GM21717 (cell line): ENCODE data around the gene MICAL2.
"Not testable (repeated sequence)": the region's sequence is repeated elsewhere in the genome, so short reads cannot be mapped to it uniquely, and the experiment has no call there.

Experiments
- ATAC-seq: cut with Tn5 transposase; IDR thresholded peaks from one replicate; pipeline ENCODE4 v1.9.1; 2021; ENCODE audit warnings: mild to moderate bottlenecking, moderate library complexity; ENCODE audit not compliant: unreplicated experiment

MICAL2 gene

DNA sequence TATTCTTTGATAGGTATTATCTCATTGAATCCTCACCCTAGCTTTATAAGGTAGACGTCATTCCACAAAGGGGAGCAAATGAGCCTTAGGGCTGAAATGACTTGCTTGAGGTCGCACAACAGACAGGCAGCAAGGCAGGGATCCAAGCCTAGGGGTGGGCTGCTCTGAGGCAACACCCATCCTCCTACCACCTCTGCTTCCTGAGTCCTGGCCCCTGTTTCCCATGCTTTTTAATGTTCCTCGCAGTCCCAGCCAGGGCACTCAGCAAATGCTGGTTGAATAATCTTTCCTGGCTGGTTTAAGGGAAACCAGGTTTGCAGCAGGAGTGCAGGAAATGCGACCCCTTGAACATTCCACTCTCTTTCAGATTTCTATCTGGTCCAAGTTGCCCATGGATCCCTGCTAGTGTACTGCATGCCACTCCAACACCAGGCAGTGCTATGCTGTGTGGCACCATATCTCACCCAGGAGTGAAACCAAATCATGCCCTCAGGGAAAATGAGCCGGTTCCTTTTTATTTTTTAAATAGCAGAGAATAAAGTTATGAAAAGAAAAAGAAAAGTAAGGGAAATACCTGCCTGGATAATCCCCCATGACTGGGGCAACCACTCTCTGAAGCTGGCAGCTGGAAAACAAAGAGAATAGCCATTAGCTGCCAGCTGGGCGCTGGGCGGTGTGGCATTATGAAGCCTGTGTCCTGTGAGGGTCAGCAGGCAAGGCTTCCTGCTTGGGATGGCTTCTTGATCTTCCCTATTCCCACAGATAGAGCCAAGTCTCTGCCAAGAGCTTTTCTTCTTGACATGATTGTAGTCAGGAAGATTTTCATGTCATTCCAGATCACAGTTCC is 21.8 kb downstream of the MICAL2 start:
- no peak for ATAC-seq

DNA sequence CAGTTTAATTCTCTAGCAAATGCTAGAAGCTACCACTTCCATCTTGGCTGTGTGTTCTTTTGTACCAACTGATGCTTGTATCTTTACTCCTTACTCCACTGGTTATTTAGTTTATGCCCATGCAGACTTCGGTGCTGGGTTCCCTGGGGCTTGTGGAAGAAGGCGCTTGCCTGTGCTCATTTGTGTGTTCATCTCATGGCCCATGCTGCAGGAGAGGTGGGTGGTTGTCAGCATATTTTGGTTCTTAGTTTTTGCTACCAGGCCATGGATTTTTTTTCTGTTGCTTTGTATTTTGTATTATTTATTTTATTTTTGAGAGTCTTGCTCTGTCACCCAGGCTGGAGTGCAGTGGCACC is 22.4 kb downstream of the MICAL2 start:
- no peak for ATAC-seq

DNA sequence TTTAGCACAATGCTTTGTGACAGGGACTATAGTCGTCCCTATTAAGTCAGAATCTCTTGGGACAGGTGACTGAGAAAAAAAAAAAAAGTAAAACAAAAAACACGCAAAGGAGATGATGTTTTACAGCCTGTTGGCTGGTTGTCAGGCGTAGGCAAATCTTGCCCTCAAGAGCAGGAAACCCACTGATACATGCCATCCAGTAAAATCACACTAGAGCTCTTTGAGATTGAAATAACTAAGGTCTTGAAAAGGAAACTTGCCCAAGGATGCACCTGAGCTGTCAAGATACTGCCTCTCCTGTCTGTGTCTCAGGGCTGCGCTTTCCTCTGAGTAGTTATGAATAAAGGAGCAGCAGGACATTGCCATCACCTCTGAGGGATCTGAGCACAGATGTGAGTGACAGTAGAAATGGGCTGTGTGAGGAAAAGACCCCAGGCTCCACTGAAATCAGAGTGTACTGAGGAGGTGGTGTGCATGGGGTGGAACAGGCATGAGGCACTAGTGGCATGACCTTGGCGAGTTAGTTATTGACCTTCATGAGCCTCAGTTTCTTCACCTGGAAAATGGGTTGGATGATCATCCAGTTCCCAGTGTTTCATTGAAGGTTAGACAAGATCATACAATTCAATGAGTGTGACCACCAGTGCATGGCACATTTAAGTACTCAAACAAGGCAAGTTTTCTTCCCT is 23.3 kb downstream of the MICAL2 start:
- no peak for ATAC-seq

DNA sequence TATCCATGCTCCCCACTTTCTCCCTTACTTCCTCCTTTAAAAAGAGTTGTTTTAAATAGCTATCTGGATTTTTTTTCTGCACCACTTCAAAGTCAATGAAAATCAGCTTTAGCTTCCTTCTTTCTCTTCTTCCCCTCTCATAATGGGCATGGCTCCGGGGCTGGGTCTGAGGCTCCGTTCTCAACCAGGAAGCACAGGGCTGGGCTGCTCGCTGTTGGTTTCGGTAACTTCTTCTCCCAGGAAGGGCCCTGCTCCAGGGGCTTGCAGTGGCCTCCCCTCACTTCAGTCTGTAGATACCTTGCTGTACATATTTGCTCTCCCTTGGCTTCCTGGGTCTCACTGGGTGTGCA is 23.8 kb downstream of the MICAL2 start:
- no peak for ATAC-seq

DNA sequence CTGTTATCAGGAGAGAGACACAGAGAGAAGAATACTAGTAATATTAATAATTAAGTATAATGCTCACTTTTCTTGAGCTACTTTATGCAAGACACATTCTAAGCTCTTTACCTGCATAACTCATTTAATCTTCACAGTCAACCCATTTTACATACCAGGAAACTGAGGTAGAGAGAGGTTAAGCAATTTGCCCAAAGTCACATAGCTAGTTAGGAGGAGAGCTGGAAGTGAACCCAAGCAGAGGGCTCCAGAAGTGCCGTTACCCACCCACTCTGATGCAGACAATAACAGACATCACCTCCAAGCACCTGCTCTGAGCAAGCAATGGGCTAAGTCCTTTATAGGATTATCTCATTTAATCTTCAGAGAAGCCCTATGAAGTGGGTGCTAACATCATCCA is 24.8 kb downstream of the MICAL2 start:
- ATAC-seq = no peak

DNA sequence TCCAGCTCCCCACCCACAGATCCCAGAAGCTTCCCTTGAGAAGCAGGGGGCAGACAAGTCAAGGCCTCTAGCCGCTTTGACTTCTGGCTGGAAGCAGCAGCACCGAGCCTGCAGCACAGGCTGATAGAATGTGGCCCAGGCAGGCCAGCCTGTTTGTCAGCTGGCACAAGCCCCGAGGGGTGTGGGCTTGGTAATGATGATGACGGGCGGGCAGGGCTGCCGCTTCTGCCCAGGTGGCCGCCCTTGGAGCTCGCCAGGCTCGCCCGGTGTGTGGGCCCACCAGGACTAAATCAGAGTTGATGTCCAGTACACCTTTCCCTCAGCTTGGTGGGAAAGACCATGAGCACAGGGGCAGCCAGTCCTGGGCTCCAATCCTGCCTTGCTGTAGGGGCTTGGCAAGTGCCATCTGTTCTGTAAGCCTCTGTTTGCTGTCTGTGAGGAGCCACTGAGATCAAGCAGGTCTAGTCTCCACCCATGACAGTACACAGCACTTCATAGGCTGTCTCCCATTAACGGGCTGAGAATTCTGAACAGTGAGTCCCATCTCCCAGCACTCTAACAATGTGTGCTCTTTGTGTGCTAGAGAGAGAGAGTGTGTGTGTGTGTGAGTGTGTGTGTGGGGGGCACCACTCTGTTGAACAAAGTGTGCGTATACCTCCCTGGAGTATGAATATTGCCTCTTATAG is 26.8 kb downstream of the MICAL2 start:
- no peak for ATAC-seq

DNA sequence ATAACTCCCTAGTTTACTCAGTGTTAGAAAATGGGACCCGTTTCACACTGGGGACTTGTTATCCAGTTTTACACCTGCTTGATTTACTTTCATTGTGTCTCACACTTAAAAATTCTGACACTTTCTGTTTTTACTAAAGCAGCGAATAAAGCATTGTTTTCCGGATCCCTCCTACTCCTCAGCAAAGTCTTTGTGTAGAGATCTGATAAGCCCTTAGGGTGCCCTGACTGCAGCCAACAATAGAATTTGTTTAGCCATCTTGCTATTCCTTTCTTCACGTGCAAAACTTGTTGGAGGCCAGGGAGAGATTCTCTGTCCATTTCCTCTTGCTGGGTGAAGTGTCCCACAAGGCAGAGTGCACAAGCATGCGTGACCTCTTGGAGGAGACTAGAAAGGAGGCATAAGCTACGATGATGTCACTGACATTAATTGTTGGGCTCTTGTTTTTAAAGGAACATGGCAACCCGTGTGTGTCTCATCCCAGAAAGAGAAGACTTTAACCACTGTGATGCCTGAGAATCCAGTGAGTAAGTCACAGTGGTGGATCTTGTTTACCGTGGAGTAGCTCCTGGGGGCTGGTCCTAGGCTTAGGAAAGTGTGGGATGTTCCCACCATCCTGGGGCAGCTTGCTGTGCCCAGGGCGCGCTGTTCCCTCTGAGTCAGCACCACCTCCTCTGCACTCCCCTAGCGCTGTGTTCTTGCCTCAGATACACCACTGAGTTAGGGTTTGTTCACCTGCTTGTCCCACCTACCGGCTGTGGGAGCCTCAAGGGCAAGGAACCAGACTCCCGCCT is 27.7 kb downstream of the MICAL2 start:
- no peak for ATAC-seq

DNA sequence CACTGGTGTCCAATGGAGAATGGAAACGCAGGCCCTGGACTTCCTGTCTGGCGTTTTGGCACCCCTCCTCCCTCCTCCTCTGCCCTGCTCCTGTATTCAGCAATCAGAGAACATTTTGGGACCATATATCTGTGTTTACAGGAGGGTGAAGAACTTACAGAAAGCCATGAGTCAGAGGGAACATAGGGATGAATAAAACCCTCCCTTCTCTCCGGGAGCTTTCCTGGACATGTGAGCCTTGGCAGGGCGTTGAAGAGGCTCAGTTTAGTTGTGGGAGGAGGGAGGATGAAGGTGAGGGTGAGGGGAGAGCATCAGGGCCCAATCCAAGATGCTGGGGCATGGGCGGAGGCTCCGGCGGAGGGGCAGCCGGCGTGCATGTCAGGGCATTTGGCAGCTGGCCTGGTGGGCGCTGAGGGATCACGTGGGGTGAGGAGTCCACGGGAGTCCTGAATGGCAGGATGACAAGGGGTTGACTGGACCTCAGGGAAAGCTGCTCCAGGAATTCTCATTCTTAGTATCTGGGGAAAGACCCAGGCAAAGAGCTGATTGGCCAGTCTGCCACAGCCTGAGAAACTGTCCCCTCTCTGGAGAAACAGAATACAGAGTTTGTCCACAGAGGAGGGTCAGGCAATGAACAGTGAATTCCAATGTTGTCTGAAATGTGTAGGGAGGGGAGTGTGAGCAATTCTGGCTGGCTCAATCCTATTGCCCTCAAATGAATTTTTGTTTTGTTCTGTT is 28.9 kb downstream of the MICAL2 start:
- no peak for ATAC-seq

DNA sequence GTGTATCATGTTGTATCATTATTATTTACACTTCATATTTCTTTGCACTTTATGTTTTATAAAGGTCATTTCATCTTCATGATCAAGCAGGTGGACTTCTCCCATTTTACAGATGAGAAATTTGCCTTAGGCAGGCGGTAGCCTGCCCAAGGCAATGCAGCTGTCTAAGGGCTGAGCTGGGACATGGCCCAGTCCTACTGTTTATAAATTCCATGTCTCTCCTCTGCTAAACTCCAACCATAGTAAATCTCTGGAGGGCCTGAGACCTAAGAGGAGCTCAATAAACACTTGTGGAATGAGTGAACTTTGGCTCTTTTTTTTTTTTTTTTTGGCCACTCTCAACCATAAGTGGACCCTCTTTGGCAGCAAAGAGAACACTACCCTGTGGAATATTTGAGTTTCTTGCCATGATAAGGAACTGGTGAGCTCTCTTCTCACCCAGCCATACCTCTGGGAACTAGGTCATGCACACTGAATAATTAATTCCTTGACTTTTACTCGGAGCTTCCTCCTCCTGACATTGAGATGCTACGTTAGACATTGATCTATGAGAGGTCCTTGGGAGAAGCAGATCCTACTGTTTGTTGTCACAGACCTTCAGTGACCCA is 29.9 kb downstream of the MICAL2 start:
- no peak for ATAC-seq

DNA sequence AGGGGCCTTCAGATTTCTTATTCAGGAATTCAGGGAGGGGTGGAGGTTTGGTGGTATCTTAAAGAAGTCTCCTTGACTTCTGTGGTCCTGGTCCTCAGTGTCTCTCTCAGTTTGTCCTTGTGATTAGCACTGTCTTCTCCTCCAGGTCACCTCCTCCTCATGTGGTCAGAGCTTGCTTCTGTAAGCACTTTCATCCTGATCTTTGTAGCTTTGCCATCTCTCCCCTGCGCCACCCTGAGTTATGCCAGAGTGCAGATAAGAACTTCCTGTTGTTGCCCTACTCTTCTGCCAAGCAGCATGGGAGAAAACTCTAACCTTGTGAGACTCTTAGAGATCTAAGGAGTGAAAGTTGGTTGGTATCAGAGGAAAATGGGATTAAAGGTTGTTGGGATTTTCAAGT is 30.9 kb downstream of the MICAL2 start:
- ATAC-seq = no peak

DNA sequence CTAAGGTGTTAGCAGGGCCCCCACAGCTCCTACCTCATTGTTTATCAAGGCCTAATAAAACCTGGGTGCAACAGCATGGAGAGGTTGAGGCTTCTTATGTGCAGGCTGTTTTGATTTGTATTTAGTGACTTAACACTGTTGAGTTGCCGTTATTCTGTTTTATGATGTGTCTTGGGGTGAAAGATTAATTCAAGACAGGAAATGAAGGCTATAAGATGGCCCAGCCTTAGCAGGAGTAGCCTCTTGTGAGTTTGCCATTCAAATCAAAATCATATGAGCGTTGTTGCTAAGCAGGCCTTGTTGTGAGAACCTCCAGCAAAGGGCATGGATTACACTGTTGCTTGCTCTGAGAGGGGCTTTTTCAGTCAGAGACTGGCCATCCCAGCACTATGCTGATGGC is 31.8 kb downstream of the MICAL2 start:
- ATAC-seq = no peak

DNA sequence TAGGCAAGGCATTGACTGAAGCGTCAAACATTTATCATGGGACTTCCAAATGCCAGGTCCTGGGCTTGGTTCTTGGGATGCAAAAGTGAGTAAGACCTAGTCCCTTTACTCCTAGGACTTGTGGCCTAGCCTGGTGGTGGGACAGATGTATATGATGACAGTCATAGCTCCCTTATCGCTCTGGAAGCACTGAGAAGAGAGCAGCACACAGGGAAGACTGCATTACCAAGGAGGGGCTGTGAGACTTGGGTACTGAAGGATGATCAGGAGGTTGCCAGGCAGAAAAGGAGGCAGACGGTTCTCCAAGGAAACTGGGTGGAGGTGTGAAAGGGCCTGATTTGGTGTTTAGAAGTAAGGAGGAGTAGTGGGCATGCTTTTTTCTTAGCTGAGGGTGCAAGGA is 32.5 kb downstream of the MICAL2 start:
- no peak for ATAC-seq

DNA sequence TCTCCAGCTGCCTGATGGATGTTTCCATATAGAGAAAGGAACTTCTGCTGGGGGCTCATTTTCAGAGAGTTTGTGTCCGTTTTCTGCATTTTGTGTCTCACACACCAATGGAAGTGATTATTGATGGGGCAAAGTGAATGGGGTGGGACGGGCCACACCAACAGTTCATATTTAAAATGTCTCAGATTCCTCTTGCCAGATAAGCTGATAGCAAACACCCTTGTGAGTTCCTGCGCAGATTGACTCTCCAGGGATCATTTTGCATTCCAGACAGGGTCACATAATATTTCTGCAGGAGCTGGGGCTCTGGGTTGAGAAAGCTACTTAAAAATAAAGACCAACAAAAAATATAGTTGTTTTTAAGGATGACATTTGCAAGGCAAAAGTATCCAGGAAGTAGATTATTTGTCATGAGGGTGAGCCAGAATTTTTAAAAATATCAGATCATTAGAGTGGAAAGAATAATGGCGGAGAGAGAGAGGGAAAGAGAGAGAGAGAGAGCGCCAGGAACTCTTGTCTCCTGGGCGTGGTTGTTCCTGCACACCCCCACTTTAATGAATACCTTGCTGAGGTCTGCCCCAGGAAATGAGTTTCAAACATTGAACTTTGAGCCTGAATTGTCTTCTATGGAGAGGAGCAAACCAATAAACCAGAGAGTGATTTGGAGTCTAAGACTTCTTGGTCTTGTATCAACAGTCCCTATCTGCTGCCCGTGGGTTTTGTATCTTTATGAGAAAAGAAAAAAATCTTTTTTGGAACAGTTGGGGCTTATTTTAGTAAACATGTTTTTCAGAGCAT is 33.3 kb downstream of the MICAL2 start:
- ATAC-seq = no peak

DNA sequence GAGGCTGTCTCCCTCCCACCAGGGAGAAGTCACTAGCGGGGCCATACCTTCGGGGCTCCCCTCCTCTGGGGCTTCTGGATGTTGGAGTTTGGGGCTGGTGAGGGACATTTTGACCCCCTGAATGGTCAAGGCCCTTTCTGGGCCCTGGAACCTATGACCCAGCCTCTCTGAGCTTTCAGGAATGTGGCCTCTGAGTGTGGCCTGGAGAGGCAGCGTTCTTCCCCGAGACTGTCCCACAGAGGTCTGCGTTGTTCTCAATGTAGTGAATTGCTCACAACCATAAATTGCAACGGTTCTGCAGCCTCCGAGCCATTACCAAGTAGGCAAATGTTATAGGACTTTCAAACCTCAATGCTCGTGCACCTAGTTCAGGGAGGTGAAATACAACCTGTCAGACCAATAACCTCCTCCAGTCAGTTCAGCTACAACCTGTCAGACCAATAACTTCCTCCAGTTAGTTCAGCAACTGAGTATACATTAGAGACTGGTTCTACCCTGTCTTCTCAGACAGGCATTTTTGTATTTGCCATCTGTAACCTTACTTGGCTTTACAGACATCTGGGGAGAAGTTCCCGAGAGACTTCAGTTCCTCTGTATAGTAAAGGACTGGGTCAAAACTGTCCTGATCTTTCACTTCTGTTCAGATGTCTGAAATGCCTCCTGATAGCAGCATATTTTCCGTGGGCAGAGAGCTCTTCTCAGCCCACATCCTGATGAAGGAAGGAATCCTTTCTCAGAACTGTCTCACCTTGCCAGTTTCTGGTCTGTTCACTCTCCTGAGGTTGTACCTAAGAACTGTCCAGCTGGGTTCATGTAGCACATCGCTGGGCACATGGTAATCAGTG is 34.2 kb downstream of the MICAL2 start:
- ATAC-seq = no peak

DNA sequence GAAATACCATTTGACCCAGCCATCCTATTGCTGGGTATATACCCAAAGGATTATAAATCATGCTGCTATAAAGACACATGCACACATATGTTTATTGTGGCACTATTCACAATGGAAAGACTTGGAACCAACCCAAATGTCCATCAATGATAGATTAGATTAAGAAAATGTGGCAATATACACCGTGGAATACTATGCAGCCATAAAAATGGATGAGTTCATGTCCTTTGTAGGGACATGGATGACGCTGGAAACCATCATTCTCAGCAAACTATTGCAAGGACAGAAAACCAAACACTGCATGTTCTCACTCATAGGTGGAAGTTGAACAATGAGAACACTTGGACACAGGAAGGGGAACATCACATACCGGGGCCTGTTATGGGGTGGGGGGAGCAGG is 36.3 kb downstream of the MICAL2 start:
- ATAC-seq = not testable (repeated sequence)

DNA sequence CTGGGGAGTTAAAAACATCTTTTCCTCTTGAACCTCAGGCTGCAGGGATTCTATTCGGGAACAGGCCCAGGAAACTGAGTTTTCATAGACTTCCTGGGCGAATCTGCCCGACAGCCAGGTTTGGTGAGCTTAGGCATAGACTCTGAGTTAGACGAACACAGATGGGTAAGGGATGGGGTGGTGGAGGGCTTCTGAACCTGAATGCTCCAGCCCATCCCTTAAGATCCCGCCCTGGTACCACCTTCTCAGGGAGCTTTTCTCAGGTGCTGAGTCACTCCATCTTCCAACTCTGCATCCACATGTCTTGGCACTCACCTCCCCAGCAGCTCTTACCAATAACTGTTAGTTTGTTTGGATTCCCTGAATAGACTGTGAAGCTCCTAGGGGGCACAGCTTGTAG is 37.4 kb downstream of the MICAL2 start:
- no peak for ATAC-seq

DNA sequence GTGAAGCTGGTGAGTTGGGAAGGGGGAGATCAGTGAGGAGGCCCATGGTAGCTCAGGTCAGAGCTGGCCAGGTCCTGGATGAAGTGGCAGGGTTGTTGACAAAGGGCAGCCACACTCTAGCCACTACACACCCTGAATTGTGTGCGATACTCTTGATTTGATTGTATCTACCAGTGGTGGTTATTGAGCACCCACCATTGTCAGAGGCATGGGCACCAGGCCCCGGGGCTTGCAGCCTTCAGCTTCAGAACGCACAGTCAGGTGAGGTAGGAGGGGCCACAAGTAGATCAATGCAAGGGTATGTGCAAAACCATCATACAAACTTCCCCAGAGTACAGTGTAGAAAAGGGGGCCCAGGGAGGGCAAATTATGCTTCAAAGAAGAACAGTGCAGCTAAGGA is 38.1 kb downstream of the MICAL2 start:
- ATAC-seq = no peak

DNA sequence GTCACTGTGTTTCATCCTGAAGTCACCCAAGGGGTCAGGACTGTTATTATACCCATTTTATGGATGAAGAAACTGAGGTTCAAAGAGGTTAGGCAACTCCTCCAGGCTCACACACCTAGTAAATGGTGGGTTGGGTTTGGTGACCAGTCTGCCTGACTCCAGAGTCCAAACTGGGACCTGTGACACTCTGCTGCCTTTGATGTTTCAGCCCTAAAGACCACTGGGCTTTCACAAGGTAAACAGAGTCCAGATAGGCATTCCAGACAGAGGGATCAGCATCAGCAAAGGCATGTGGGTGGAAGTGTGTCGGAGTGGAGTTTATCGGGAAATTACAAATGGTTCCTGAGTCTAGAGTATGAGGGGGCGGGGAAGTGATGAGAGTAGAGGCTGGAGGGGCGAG is 38.5 kb downstream of the MICAL2 start:
- no peak for ATAC-seq
